ENCODE measurements around the gene KLHDC8B.

- TF ChIP-seq CTCF (IDR thresholded peaks at IDR 0.05; ENCODE audit: poor library complexity) (no peak), EZH2phosphoT487 (IDR thresholded peaks at IDR 0.05; ENCODE audit: low read depth, severe bottlenecking, unreplicated experiment) (no peak), EZH2 (IDR thresholded peaks at IDR 0.05; ENCODE audit: borderline replicate concordance) (no peak)
Measured at GRCh38 chr3:49172551-49173041, 1.2 kb downstream of the KLHDC8B start.

Measured in hepatocyte (in vitro differentiated cells).